KOPT-K1 (cell line): ENCODE measurements around the gene ZNF726.
"Not testable (repeated sequence)": the region's sequence is repeated elsewhere in the genome, so short reads cannot be mapped to it uniquely, and the experiment has no call there.

ENCODE experiments used
- H3K27ac ChIP-seq: fragments of 200-600 bp; sonication (generic); 2 replicates; pipeline ENCODE4 v1.5.1; 2016; ENCODE audit warnings: antibody characterized with exemption, mild to moderate bottlenecking, low read depth, low read length; ENCODE audit not compliant: poor library complexity, severe bottlenecking
- H3K36me3 ChIP-seq: fragments of 200-600 bp; sonication (generic); 2 replicates; pipeline ENCODE4 v1.5.1; 2017; ENCODE audit warnings: antibody characterized with exemption, mild to moderate bottlenecking, low read length, moderate library complexity; ENCODE audit not compliant: insufficient read depth
- H3K9me3 ChIP-seq: fragments of 200-600 bp; sonication (generic); 2 replicates; pipeline ENCODE4 v1.5.1; 2017; ENCODE audit warnings: antibody characterized with exemption, low read length, mild to moderate bottlenecking; ENCODE audit not compliant: insufficient read depth, poor library complexity, severe bottlenecking

ZNF726 gene

GRCh38 chr19:23909222-23909621 is 5.5 kb upstream of the ZNF726 start:
- Histone ChIP-seq H3K27ac (no peak overlapping the region), H3K36me3 (no peaks in the 10 kb centered on the region), H3K9me3 (peaks cover 39% of the 10 kb centered on the region)

- Histone ChIP-seq H3K9me3 (peaks cover 58% of the 10 kb centered on the region), H3K27ac (no peak overlapping the region), H3K36me3 (peaks cover 32% of the 10 kb centered on the region)
These were observed 755 bp upstream of the ZNF726 start for GRCh38 chr19:23913931-23914330.

GRCh38 chr19:23916991-23917390 is 2.3 kb downstream of the ZNF726 start:
- peaks cover 63% of the 10 kb centered on the region for H3K36me3 ChIP-seq
- no peak overlapping the region for H3K27ac ChIP-seq
- peaks cover 83% of the 10 kb centered on the region for H3K9me3 ChIP-seq

- H3K27ac ChIP-seq, result no peak overlapping the region
- H3K9me3 ChIP-seq, result peaks cover 90% of the 10 kb centered on the region
- H3K36me3 ChIP-seq, result peaks cover 71% of the 10 kb centered on the region
These were observed 3.2 kb downstream of the ZNF726 start for GRCh38 chr19:23917856-23918255.

- peaks cover 100% of the 10 kb centered on the region for H3K9me3 ChIP-seq
- no peak overlapping the region for H3K27ac ChIP-seq
- H3K36me3 ChIP-seq, result peaks cover 92% of the 10 kb centered on the region
These were observed 10.6 kb downstream of the ZNF726 start for GRCh38 chr19:23925285-23925684.

- Histone ChIP-seq H3K36me3 (peaks cover 43% of the 10 kb centered on the region), H3K27ac (no peak overlapping the region), H3K9me3 (peaks cover 86% of the 10 kb centered on the region)
These were observed 18.2 kb downstream of the ZNF726 start for GRCh38 chr19:23932878-23933277.

GRCh38 chr19:23937031-23937430 is 22.3 kb downstream of the ZNF726 start:
- H3K27ac ChIP-seq, result not testable (repeated sequence)
- H3K36me3 ChIP-seq, result peaks cover 20% of the 10 kb centered on the region
- H3K9me3 ChIP-seq, result peaks cover 79% of the 10 kb centered on the region

- Histone ChIP-seq H3K9me3 (peaks cover 88% of the 10 kb centered on the region), H3K36me3 (peaks cover 56% of the 10 kb centered on the region), H3K27ac (no peak overlapping the region)
These were observed 28.7 kb downstream of the ZNF726 start for GRCh38 chr19:23943411-23943810.

- Histone ChIP-seq H3K27ac (no peak overlapping the region), H3K9me3 (peaks cover 75% of the 10 kb centered on the region), H3K36me3 (peaks cover 52% of the 10 kb centered on the region)
These were observed 31.9 kb downstream of the ZNF726 start for GRCh38 chr19:23946569-23946968.

- peaks cover 60% of the 10 kb centered on the region for H3K9me3 ChIP-seq
- no peak overlapping the region for H3K27ac ChIP-seq
- peaks cover 31% of the 10 kb centered on the region for H3K36me3 ChIP-seq
These were observed 34.9 kb downstream of the ZNF726 start for GRCh38 chr19:23949611-23950010.

- Histone ChIP-seq H3K27ac (no peak overlapping the region), H3K36me3 (no peaks in the 10 kb centered on the region), H3K9me3 (peaks cover 24% of the 10 kb centered on the region)
These were observed 41.4 kb downstream of the ZNF726 start for GRCh38 chr19:23956051-23956450.

- peaks cover 18% of the 10 kb centered on the region for H3K9me3 ChIP-seq
- H3K27ac ChIP-seq, result no peak overlapping the region
- no peaks in the 10 kb centered on the region for H3K36me3 ChIP-seq
These were observed 43.1 kb downstream of the ZNF726 start for GRCh38 chr19:23957660-23958281.

- H3K9me3 ChIP-seq, H3K27ac ChIP-seq, H3K36me3 ChIP-seq: not testable (repeated sequence)
These were observed 48.7 kb downstream of the ZNF726 start for GRCh38 chr19:23963396-23963795.

GRCh38 chr19:23963881-23964280 is 49.2 kb downstream of the ZNF726 start:
- not testable (repeated sequence) for H3K27ac ChIP-seq, H3K36me3 ChIP-seq, H3K9me3 ChIP-seq

GRCh38 chr19:23964334-23964733 is 49.6 kb downstream of the ZNF726 start:
- H3K9me3 ChIP-seq, H3K27ac ChIP-seq, H3K36me3 ChIP-seq: not testable (repeated sequence)

- no peaks in the 10 kb centered on the region for H3K36me3 ChIP-seq
- peaks cover 20% of the 10 kb centered on the region for H3K9me3 ChIP-seq
- no peak overlapping the region for H3K27ac ChIP-seq
These were observed 54.9 kb downstream of the ZNF726 start for GRCh38 chr19:23969630-23970029.
